Measurements from ENCODE around the gene ARL15. TPM values are rescaled to one million over a fixed set of nuclear protein-coding genes. Genes with fewer than 3 reads are reported as not detected.

The ARL15 gene
- total and polyA plus RNA-seq, 2 donors (not counting 1 experiment from before 2014, with no cell fraction given): 5.8 to 20.5 TPM

GRCh38 chr5:54080831-54081230, 229.5 kb downstream of the ARL15 start:
- ChIA-PET POLR2A (no interaction called here), CTCF (no interaction called here)
- no peak overlapping the region for H3K9ac ChIP-seq (ENCODE audit: low read length)
- no peak overlapping the region for H3K4me3 Mint-ChIP-seq
- H3K27ac Mint-ChIP-seq: no peak overlapping the region
- H3K4me1 Mint-ChIP-seq: peaks cover 5% of the 10 kb centered on the region
- WGBS (ENCODE audit: insufficient coverage): 87% methylated on average over 3 of the region's 5 CpGs
- TF ChIP-seq, protein P1, sequence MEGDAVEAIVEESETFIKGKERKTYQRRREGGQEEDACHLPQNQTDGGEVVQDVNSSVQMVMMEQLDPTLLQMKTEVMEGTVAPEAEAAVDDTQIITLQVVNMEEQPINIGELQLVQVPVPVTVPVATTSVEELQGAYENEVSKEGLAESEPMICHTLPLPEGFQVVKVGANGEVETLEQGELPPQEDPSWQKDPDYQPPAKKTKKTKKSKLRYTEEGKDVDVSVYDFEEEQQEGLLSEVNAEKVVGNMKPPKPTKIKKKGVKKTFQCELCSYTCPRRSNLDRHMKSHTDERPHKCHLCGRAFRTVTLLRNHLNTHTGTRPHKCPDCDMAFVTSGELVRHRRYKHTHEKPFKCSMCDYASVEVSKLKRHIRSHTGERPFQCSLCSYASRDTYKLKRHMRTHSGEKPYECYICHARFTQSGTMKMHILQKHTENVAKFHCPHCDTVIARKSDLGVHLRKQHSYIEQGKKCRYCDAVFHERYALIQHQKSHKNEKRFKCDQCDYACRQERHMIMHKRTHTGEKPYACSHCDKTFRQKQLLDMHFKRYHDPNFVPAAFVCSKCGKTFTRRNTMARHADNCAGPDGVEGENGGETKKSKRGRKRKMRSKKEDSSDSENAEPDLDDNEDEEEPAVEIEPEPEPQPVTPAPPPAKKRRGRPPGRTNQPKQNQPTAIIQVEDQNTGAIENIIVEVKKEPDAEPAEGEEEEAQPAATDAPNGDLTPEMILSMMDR (IDR thresholded peaks at IDR 0.05): no peak
- TF ChIP-seq EZH2 (IDR thresholded peaks at IDR 0.05; ENCODE audit: borderline replicate concordance, insufficient read depth, low read depth, low read length, poor library complexity, severe bottlenecking): no peak
- no peak for ATAC-seq (ENCODE audit: low read depth)
- intact Hi-C loops (cut with micrococcal nuclease): no loop called here
- no peaks in the 10 kb centered on the region for H3K79me2 ChIP-seq (ENCODE audit: control insufficient read depth, insufficient read depth, low read length)
- H3K9me3 Mint-ChIP-seq (ENCODE audit: insufficient read depth): peaks cover 8% of the 10 kb centered on the region
- no peak for DNase-seq
- no peaks in the 10 kb centered on the region for H3K36me3 ChIP-seq (replicated peaks in 1 of 2; ENCODE audit: control extremely low read depth in 1 of 2, control insufficient read depth in 1 of 2, extremely low read depth in 1 of 2, insufficient read depth in 2 of 2, low read length in 1 of 2)
- H4K20me1 ChIP-seq (ENCODE audit: control insufficient read depth, insufficient read depth, low read length, poor library complexity, severe bottlenecking): no peaks in the 10 kb centered on the region
- H3K27ac ChIP-seq (ENCODE audit: low read length in 2 of 2): no peak overlapping the region
- H2AFZ ChIP-seq (ENCODE audit: insufficient read depth, low read depth, low read length, poor library complexity, severe bottlenecking): no peak overlapping the region
- no peaks in the 10 kb centered on the region for H3K27me3 Mint-ChIP-seq
- H3K27me3 ChIP-seq (replicated peaks in 1 of 4; ENCODE audit: control extremely low read depth in 1 of 4, control insufficient read depth in 3 of 4, insufficient read depth in 4 of 4, low read length in 3 of 4): no peaks in the 10 kb centered on the region
- H3K4me2 ChIP-seq (replicated peaks; ENCODE audit: low read depth, low read length, poor library complexity, severe bottlenecking): no peak overlapping the region
- peaks cover 0 to 7% (median 6%) of the 10 kb centered on the region in 3 donors for H3K9me3 ChIP-seq (ENCODE audit: control extremely low read depth in 1 of 3, control insufficient read depth in 2 of 3, insufficient read depth in 1 of 3, low read length in 2 of 3)
- H3K4me3 ChIP-seq (ENCODE audit: control extremely low read depth in 1 of 5, extremely low read depth in 1 of 5, insufficient read depth in 1 of 5, low read depth in 2 of 5, low read length in 4 of 5): no peak overlapping the region
- H3K4me1 ChIP-seq (ENCODE audit: control insufficient read depth in 2 of 2, insufficient read depth in 2 of 2, low read length in 2 of 2): no peaks in the 10 kb centered on the region

DNA sequence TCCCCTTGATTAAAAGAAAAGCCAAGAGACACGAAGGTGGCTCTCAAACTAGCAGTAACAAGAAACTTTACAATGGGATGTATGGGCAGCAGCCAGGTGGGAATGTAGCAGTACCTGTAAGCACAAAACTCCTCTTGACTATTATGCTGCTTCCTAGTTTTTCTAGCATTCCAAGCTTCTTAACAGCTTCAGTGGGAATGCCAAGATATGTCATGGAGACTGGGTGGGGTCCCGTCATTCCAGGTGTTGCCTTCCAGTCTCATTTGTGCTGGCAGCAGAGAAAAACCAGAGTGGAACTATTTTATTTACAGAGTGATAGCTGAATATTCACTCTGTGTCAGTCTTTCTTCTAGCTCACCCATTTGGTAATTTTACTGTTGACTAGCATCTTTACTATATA, 236.6 kb downstream of the ARL15 start:
- H3K9me3 Mint-ChIP-seq (ENCODE audit: insufficient read depth): no peaks in the 10 kb centered on the region
- ChIA-PET CTCF (no interaction called here), POLR2A (no interaction called here)
- Histone ChIP-seq H3K27me3 (replicated peaks in 1 of 4; ENCODE audit: control extremely low read depth in 1 of 4, control insufficient read depth in 3 of 4, insufficient read depth in 4 of 4, low read length in 3 of 4) (no peaks in the 10 kb centered on the region), H3K27ac (ENCODE audit: low read length in 2 of 2) (no peak overlapping the region), H3K4me3 (ENCODE audit: control extremely low read depth in 1 of 5, extremely low read depth in 1 of 5, insufficient read depth in 1 of 5, low read depth in 2 of 5, low read length in 4 of 5) (no peak overlapping the region), H3K4me1 (ENCODE audit: control insufficient read depth in 2 of 2, insufficient read depth in 2 of 2, low read length in 2 of 2) (no peaks in the 10 kb centered on the region), H3K4me2 (replicated peaks; ENCODE audit: low read depth, low read length, poor library complexity, severe bottlenecking) (no peak overlapping the region), H3K9me3 (ENCODE audit: control extremely low read depth in 1 of 3, control insufficient read depth in 2 of 3, insufficient read depth in 1 of 3, low read length in 2 of 3) (no peaks in the 10 kb centered on the region), H3K36me3 (replicated peaks in 1 of 2; ENCODE audit: control extremely low read depth in 1 of 2, control insufficient read depth in 1 of 2, extremely low read depth in 1 of 2, insufficient read depth in 2 of 2, low read length in 1 of 2) (no peaks in the 10 kb centered on the region), H4K20me1 (ENCODE audit: control insufficient read depth, insufficient read depth, low read length, poor library complexity, severe bottlenecking) (no peaks in the 10 kb centered on the region), H3K79me2 (ENCODE audit: control insufficient read depth, insufficient read depth, low read length) (no peaks in the 10 kb centered on the region), H2AFZ (ENCODE audit: insufficient read depth, low read depth, low read length, poor library complexity, severe bottlenecking) (no peak overlapping the region), H3K9ac (ENCODE audit: low read length) (no peak overlapping the region)
- no peaks in the 10 kb centered on the region for H3K4me1 Mint-ChIP-seq
- ATAC-seq (ENCODE audit: low read depth) (no peak), DNase-seq (no peak)
- intact Hi-C loops (cut with micrococcal nuclease): no loop called here
- no peaks in the 10 kb centered on the region for H3K27me3 Mint-ChIP-seq
- TF ChIP-seq EZH2 (IDR thresholded peaks at IDR 0.05; ENCODE audit: borderline replicate concordance, insufficient read depth, low read depth, low read length, poor library complexity, severe bottlenecking): no peak
- TF ChIP-seq, protein P1 (IDR thresholded peaks at IDR 0.05): no peak
- H3K4me3 Mint-ChIP-seq: no peak overlapping the region
- H3K27ac Mint-ChIP-seq: no peak overlapping the region
- WGBS (ENCODE audit: insufficient coverage): no CpG with 5 or more reads among the region's 2 CpGs

Data from B cell (primary cell).